ENCODE data around the gene CXXC4.

CXXC4 gene

DNA sequence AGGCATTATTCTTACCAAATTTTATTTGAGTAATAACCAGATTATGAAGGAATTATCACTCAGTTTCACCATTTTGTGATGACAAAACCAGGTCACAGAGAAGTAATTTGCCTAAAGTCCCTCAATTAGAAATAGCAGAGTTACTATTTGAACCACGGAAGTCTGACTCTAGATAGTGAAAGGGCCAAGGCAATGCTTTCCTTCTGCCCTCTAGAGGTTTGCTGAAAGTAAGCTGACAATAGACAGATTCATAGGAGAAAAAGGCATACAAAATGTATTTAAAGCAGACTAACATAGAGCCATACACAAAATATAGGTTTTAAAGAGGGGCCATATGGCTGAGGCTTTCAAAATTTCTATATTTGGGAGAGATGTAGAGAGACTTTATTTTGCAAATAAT lies 43.1 kb downstream of the CXXC4 start:
- Histone ChIP-seq H3K27me3 (ENCODE audit: control insufficient read depth, low read length) (no peaks in the 10 kb centered on the region), H3K36me3 (ENCODE audit: control insufficient read depth, low read length) (no peaks in the 10 kb centered on the region), H3K27ac (ENCODE audit: low read depth, low read length) (no peak overlapping the region), H3K4me3 (ENCODE audit: low read length) (no peak overlapping the region), H3K9me3 (ENCODE audit: control insufficient read depth, insufficient read depth, low read length) (no peaks in the 10 kb centered on the region), H3F3A (ENCODE audit: control insufficient read depth, insufficient read depth) (no peaks in the 10 kb centered on the region), H3K79me2 (ENCODE audit: control insufficient read depth, low read length) (no peaks in the 10 kb centered on the region), H4K20me1 (ENCODE audit: control insufficient read depth, insufficient read depth, low read depth, low read length) (no peaks in the 10 kb centered on the region), H3K4me2 (ENCODE audit: low read length) (no peak overlapping the region), H3K4me1 (ENCODE audit: control insufficient read depth, low read length) (no peaks in the 10 kb centered on the region), H3K9me2 (replicated peaks; ENCODE audit: control insufficient read depth, low read length) (no peaks in the 10 kb centered on the region)
- TF ChIP-seq, protein P1, sequence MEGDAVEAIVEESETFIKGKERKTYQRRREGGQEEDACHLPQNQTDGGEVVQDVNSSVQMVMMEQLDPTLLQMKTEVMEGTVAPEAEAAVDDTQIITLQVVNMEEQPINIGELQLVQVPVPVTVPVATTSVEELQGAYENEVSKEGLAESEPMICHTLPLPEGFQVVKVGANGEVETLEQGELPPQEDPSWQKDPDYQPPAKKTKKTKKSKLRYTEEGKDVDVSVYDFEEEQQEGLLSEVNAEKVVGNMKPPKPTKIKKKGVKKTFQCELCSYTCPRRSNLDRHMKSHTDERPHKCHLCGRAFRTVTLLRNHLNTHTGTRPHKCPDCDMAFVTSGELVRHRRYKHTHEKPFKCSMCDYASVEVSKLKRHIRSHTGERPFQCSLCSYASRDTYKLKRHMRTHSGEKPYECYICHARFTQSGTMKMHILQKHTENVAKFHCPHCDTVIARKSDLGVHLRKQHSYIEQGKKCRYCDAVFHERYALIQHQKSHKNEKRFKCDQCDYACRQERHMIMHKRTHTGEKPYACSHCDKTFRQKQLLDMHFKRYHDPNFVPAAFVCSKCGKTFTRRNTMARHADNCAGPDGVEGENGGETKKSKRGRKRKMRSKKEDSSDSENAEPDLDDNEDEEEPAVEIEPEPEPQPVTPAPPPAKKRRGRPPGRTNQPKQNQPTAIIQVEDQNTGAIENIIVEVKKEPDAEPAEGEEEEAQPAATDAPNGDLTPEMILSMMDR (IDR thresholded peaks at IDR 0.05; ENCODE audit: low read depth, low read length, poor library complexity, severe bottlenecking), result no peak

DNA sequence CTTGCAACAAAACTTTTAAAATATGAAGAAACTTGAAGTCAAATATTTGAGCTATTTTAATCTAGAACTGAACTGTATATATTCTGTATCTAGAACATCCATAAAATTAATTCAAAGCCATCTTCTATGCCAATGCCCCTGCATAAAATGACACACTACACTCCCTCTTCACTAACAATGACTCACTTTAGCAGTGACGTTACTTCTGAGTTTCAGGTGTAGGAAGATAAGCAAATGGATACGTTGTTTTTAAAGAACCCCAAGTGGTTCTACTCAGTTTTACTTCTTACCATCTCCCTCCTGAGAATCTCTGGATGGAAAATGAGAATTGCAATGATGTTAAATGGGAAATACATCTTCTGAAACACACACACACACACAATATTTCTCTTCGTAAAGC lies 45.2 kb downstream of the CXXC4 start:
- H3K36me3 ChIP-seq (ENCODE audit: control insufficient read depth, low read length), result no peaks in the 10 kb centered on the region
- H3K4me2 ChIP-seq (ENCODE audit: low read length), result no peak overlapping the region
- H3K4me3 ChIP-seq (ENCODE audit: low read length), result no peak overlapping the region
- H3F3A ChIP-seq (ENCODE audit: control insufficient read depth, insufficient read depth), result no peaks in the 10 kb centered on the region
- no peaks in the 10 kb centered on the region for H3K4me1 ChIP-seq (ENCODE audit: control insufficient read depth, low read length)
- no peaks in the 10 kb centered on the region for H3K79me2 ChIP-seq (ENCODE audit: control insufficient read depth, low read length)
- no peak for TF ChIP-seq EZH2phosphoT487 (IDR thresholded peaks at IDR 0.05; ENCODE audit: borderline replicate concordance, low read length)
- TF ChIP-seq, protein P1 (IDR thresholded peaks at IDR 0.05; ENCODE audit: low read depth, low read length, poor library complexity, severe bottlenecking), result no peak
- no peak overlapping the region for H3K27ac ChIP-seq (ENCODE audit: low read depth, low read length)
- H3K27me3 ChIP-seq (ENCODE audit: control insufficient read depth, low read length), result no peaks in the 10 kb centered on the region
- H4K20me1 ChIP-seq (ENCODE audit: control insufficient read depth, insufficient read depth, low read depth, low read length), result no peaks in the 10 kb centered on the region
- no peaks in the 10 kb centered on the region for H3K9me3 ChIP-seq (ENCODE audit: control insufficient read depth, insufficient read depth, low read length)
- H3K9me2 ChIP-seq (replicated peaks; ENCODE audit: control insufficient read depth, low read length), result no peaks in the 10 kb centered on the region

GRCh38 chr4:104447294-104447693 lies 47.4 kb downstream of the CXXC4 start:
- H3K36me3 ChIP-seq (ENCODE audit: control insufficient read depth, low read length), result no peaks in the 10 kb centered on the region

More at GRCh38 chr4:104447294-104447693, 47.4 kb downstream of the CXXC4 start:
- no peak overlapping the region for H3K4me2 ChIP-seq (ENCODE audit: low read length)
- TF ChIP-seq, protein P1 (IDR thresholded peaks at IDR 0.05; ENCODE audit: low read depth, low read length, poor library complexity, severe bottlenecking), result no peak
- no peak for TF ChIP-seq EZH2phosphoT487 (IDR thresholded peaks at IDR 0.05; ENCODE audit: borderline replicate concordance, low read length)
- no peaks in the 10 kb centered on the region for H3K9me3 ChIP-seq (ENCODE audit: control insufficient read depth, insufficient read depth, low read length)
- no peak overlapping the region for H3K4me3 ChIP-seq (ENCODE audit: low read length)
- H3F3A ChIP-seq (ENCODE audit: control insufficient read depth, insufficient read depth), result no peaks in the 10 kb centered on the region
- H3K79me2 ChIP-seq (ENCODE audit: control insufficient read depth, low read length), result no peaks in the 10 kb centered on the region
- no peaks in the 10 kb centered on the region for H4K20me1 ChIP-seq (ENCODE audit: control insufficient read depth, insufficient read depth, low read depth, low read length)
- H3K9me2 ChIP-seq (replicated peaks; ENCODE audit: control insufficient read depth, low read length), result no peaks in the 10 kb centered on the region
- H3K27ac ChIP-seq (ENCODE audit: low read depth, low read length), result no peak overlapping the region
- H3K4me1 ChIP-seq (ENCODE audit: control insufficient read depth, low read length), result no peaks in the 10 kb centered on the region
- H3K27me3 ChIP-seq (ENCODE audit: control insufficient read depth, low read length), result no peaks in the 10 kb centered on the region

Data from DOHH2 (cell line).